Common myeloid progenitor, CD34-positive (primary cell): ENCODE data around the gene PDS5B.

Experiments used
- CTCF ChIA-PET: fragments of 350-600 bp; sonication (Branson Sonifier 250); formaldehyde crosslinking; loops from one replicate; lab custom pipeline; 2021; ENCODE audit warnings: antibody characterized with exemption; lab: Charles Lee
- POLR2A ChIA-PET: fragments of 350-600 bp; sonication (Branson Sonifier 250); formaldehyde crosslinking; loops from one replicate; lab custom pipeline; 2021; ENCODE audit warnings: antibody characterized with exemption; lab: Charles Lee
- DNase-seq, 3 donors: peaks; one replicate each; pipeline versions ENCODE4 v3.0.0 to v3.0.0-alpha.2; 2013
- H3K27ac ChIP-seq, 2 experiments: 1 replicate in 1 of 2; 2 replicates in 1 of 2; pipeline ENCODE4 v1.7.0; 2013; ENCODE audit warnings: inconsistent platforms in 2 of 2, low read length in 2 of 2, mild to moderate bottlenecking in 2 of 2, low read depth in 1 of 2, moderate library complexity in 1 of 2; ENCODE audit not compliant: severe bottlenecking in 2 of 2, insufficient read depth in 1 of 2, poor library complexity in 1 of 2
- H3K27me3 ChIP-seq, 5 experiments: replicated peaks in 2 of 5; 1 replicate in 3 of 5; 2 replicates in 2 of 5; pipeline versions ENCODE4 v1.6.1 to v1.7.0; 2013; ENCODE audit warnings: low read length in 4 of 5, mild to moderate bottlenecking in 2 of 5, moderate library complexity in 2 of 5, inconsistent platforms in 1 of 5; ENCODE audit not compliant: insufficient read depth in 5 of 5, control insufficient read depth in 4 of 5
- H3K36me3 ChIP-seq, 4 experiments: 1 replicate in 2 of 4; 2 replicates in 2 of 4; pipeline versions ENCODE4 v1.6.1 to v1.7.0; 2013; ENCODE audit warnings: low read length in 3 of 4, control low read depth in 1 of 4, mild to moderate bottlenecking in 1 of 4; ENCODE audit not compliant: control insufficient read depth in 4 of 4, insufficient read depth in 4 of 4
- H3K4me1 ChIP-seq, 4 experiments: 1 replicate in 3 of 4; 2 replicates in 1 of 4; pipeline versions ENCODE4 v1.6.1 to v1.7.1; 2013; ENCODE audit warnings: low read length in 3 of 4, mild to moderate bottlenecking in 3 of 4, control low read depth in 1 of 4, inconsistent platforms in 1 of 4, moderate library complexity in 1 of 4; ENCODE audit not compliant: control insufficient read depth in 4 of 4, insufficient read depth in 4 of 4; ENCODE audit errors: control extremely low read depth in 1 of 4
- H3K4me3 ChIP-seq, 7 experiments: 1 replicate in 4 of 7; 2 replicates in 3 of 7; pipeline versions ENCODE4 v1.5.1 to v1.7.0; 2013; ENCODE audit warnings: mild to moderate bottlenecking in 7 of 7, low read length in 6 of 7, moderate library complexity in 6 of 7, inconsistent platforms in 2 of 7, low read depth in 2 of 7, control low read depth in 1 of 7; ENCODE audit not compliant: insufficient read depth in 4 of 7, control insufficient read depth in 1 of 7; ENCODE audit errors: extremely low read depth in 1 of 7
- H3K9me3 ChIP-seq, 5 experiments: 1 replicate in 4 of 5; 2 replicates in 1 of 5; pipeline versions ENCODE4 v1.6.1 to v1.7.1; 2013; ENCODE audit warnings: low read length in 4 of 5, mild to moderate bottlenecking in 2 of 5, inconsistent platforms in 1 of 5, low read depth in 1 of 5, moderate library complexity in 1 of 5; ENCODE audit not compliant: control insufficient read depth in 4 of 5, insufficient read depth in 2 of 5; ENCODE audit errors: control extremely low read depth in 1 of 5
- WGBS: methylation state at CpG from one replicate; pipeline ENCODE4 v1.1.5; 2013; ENCODE audit not compliant: insufficient coverage; 5-methylcytosine and 5-hydroxymethylcytosine counted together

Gene PDS5B

DNA sequence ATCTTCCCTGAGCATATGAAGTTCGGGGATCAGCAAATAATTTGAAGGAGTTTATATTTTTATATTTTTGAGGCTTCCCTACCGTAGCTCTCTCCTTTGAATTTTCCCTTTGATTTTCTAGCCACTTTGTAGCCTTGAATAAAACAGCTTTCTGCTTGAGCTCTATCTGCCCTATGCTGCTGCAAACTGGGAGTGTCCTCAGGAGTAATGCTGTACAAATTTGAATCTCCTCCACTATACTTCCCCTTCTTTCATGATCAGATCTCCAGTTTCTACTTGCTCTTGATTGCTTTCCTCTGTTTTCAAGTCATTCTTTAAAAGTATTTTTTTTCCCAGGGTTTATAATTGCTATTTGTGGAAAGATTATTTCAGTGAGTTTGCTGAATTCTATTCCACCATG is 14.6 kb downstream of the PDS5B start:
- Histone ChIP-seq H3K4me3 (no peak overlapping the region), H3K27ac (no peak overlapping the region), H3K4me1 (peaks cover 0 to 8% (median 0%) of the 10 kb centered on the region in 4 experiments), H3K36me3 (no peaks in the 10 kb centered on the region), H3K27me3 (no peaks in the 10 kb centered on the region), H3K9me3 (peaks cover 0 to 19% (median 4%) of the 10 kb centered on the region in 5 experiments)
- peak in 1 of 3 donors; percentile 15 for DNase-seq
- ChIA-PET POLR2A (no interaction called here), CTCF (interaction anchor here (0.8 to 1.8 kb wide), 8 partner anchors 9 to 50 kb away, joined by 3 to 6 read pairs (median 3); no protein-coding TSS in a partner anchor)
- WGBS: 80% methylated on average over 1 of the region's 2 CpGs

- no peak for DNase-seq
- no CpG with 5 or more reads among the region's 1 CpG for WGBS
- POLR2A ChIA-PET: interaction anchor here (0.6 kb wide), 1 partner anchor 15 kb away, joined by 6 read pairs; no protein-coding TSS in a partner anchor
Observed at GRCh38 chr13:32609428-32609827, 23.2 kb downstream of the PDS5B start.

GRCh38 chr13:32610538-32610937 is 24.3 kb downstream of the PDS5B start:
- WGBS: no CpG with 5 or more reads among the region's 1 CpG
- H3K27ac ChIP-seq: no peak overlapping the region
- H3K36me3 ChIP-seq: peaks cover 3 to 12% (median 8%) of the 10 kb centered on the region in 4 experiments
- peaks cover 7 to 50% (median 17%) of the 10 kb centered on the region in 5 experiments for H3K9me3 ChIP-seq
- no peak overlapping the region for H3K4me3 ChIP-seq
- no peak for DNase-seq
- CTCF ChIA-PET: no interaction called here
- POLR2A ChIA-PET: no interaction called here
- no peaks in the 10 kb centered on the region for H3K27me3 ChIP-seq
- no peaks in the 10 kb centered on the region for H3K4me1 ChIP-seq

More at GRCh38 chr13:32609428-32609827, 23.2 kb downstream of the PDS5B start:
- Histone ChIP-seq H3K27ac (no peak overlapping the region), H3K9me3 (peaks cover 5 to 49% (median 17%) of the 10 kb centered on the region in 5 experiments), H3K4me1 (no peaks in the 10 kb centered on the region), H3K4me3 (no peak overlapping the region), H3K27me3 (no peaks in the 10 kb centered on the region), H3K36me3 (peaks cover 3 to 12% (median 8%) of the 10 kb centered on the region in 4 experiments)
- CTCF ChIA-PET: interaction anchor here (1.0 kb wide), 1 partner anchor 24 kb away, joined by 4 read pairs; no protein-coding TSS in a partner anchor

DNA sequence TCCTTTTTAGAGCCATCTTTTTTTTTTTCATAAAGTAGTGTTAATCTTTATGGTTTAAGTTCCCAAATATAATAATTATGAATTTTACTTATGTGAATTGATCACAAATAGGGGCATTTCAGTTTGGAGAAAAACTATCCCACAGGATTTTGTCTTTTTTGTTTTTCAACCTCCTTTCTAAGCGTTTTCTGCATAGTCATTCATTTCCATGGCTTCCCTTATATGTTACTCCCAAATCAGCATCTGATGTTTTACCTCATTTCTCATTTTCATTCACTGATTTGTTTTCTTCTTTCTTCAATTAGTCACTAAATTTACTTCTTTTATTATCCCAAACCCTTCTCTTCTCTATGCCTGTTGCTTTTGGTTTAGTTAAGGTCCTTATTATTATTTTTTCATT is 24.7 kb downstream of the PDS5B start:
- H3K4me3 ChIP-seq: no peak overlapping the region
- 80% methylated on average over 1 of the region's 1 CpG for WGBS
- ChIA-PET POLR2A (no interaction called here), CTCF (no interaction called here)
- H3K27ac ChIP-seq: no peak overlapping the region
- no peak for DNase-seq
- H3K36me3 ChIP-seq: peaks cover 3 to 12% (median 8%) of the 10 kb centered on the region in 4 experiments
- H3K4me1 ChIP-seq: no peaks in the 10 kb centered on the region
- H3K27me3 ChIP-seq: no peaks in the 10 kb centered on the region
- H3K9me3 ChIP-seq: peaks cover 7 to 53% (median 17%) of the 10 kb centered on the region in 5 experiments

- H3K4me3 ChIP-seq: no peak overlapping the region
- peak in 1 of 3 donors; percentile 24 for DNase-seq
- no peak overlapping the region for H3K27ac ChIP-seq
- POLR2A ChIA-PET: no interaction called here
- peaks cover 0 to 14% (median 4%) of the 10 kb centered on the region in 4 experiments for H3K36me3 ChIP-seq
- no peaks in the 10 kb centered on the region for H3K27me3 ChIP-seq
- H3K4me1 ChIP-seq: no peaks in the 10 kb centered on the region
- peaks cover 5 to 68% (median 13%) of the 10 kb centered on the region in 5 experiments for H3K9me3 ChIP-seq
- CTCF ChIA-PET: interaction anchor here (0.6 kb wide), 1 partner anchor 8 kb away, joined by 3 read pairs; no protein-coding TSS in a partner anchor
- WGBS: 92% methylated on average over 2 of the region's 5 CpGs
Observed at GRCh38 chr13:32616883-32617511, 30.7 kb downstream of the PDS5B start.

GRCh38 chr13:32622827-32623226 is 36.6 kb downstream of the PDS5B start:
- ChIA-PET CTCF (interaction anchor here (0.8 to 1.7 kb wide), 2 partner anchors 10 to 17 kb away, joined by 3 to 4 read pairs; no protein-coding TSS in a partner anchor), POLR2A (interaction anchor here (0.6 kb wide), 1 partner anchor 9 kb away, joined by 4 read pairs; no protein-coding TSS in a partner anchor)
- Histone ChIP-seq H3K27me3 (no peaks in the 10 kb centered on the region), H3K4me3 (no peak overlapping the region), H3K27ac (no peak overlapping the region), H3K9me3 (peaks cover 11 to 38% (median 15%) of the 10 kb centered on the region in 5 experiments), H3K4me1 (peaks cover 2 to 9% (median 8%) of the 10 kb centered on the region in 4 experiments), H3K36me3 (peaks cover 0 to 10% (median 2%) of the 10 kb centered on the region in 4 experiments)
- DNase-seq: peak in 2 of 3 donors; percentile 35 to 44
- 89% methylated on average over 3 of the region's 3 CpGs for WGBS

DNA sequence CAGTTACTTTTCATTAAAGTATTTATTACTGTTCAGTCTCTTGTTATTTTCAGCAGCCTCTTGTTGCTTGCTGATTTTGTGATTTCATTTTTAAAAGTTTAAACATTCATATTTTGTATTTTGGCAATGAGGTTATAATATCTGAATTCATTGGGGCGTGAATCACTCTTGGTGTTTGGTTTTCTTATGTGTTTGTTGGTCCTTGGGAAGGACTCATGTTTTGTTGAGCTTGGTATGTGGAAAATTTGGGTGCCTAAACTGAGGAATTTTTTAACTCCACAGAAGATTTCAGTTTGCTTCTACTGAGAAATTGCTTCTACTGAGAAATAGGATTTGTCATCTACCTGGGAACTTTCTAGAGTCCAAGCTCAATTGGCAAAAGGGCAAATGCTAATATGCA is 38.2 kb downstream of the PDS5B start:
- no peak overlapping the region for H3K4me3 ChIP-seq
- H3K36me3 ChIP-seq: peaks cover 0 to 4% (median 1%) of the 10 kb centered on the region in 4 experiments
- no peaks in the 10 kb centered on the region for H3K27me3 ChIP-seq
- CTCF ChIA-PET: interaction anchor here (0.7 to 1.3 kb wide), 3 partner anchors 16 to 36 kb away, joined by 3 to 4 read pairs (median 3); no protein-coding TSS in a partner anchor
- DNase-seq: no peak
- H3K9me3 ChIP-seq: peaks cover 6 to 26% (median 10%) of the 10 kb centered on the region in 5 experiments
- POLR2A ChIA-PET: interaction anchor here (0.6 to 1.2 kb wide), 2 partner anchors 15 to 18 kb away, joined by 3 to 6 read pairs; no protein-coding TSS in a partner anchor
- WGBS: 86% methylated on average over 1 of the region's 1 CpG
- H3K27ac ChIP-seq: no peak overlapping the region
- H3K4me1 ChIP-seq: peaks cover 2 to 10% (median 8%) of the 10 kb centered on the region in 4 experiments
